Activated CD8-positive, alpha-beta memory T cell treated with anti-CD3 and anti-CD28 coated beads, Interleukin-2, amount 50 U/mL, for 4 hours (primary cell): ENCODE measurements around the gene TMEM52B.

Experiments
- DNase-seq: peaks from one replicate; pipeline ENCODE4 v3.0.0-alpha.2; 2020

Gene TMEM52B

GRCh38 chr12:10178821-10179220, at the start of gene TMEM52B:
Gene TMEM52B (plus strand): TSS chr12:10179032. CDS start chr12:10179575, 543 bp downstream.
- DNase-seq: no peak

GRCh38 chr12:10130042-10130441, 48.8 kb upstream of the TMEM52B start, which contains the start of gene CLEC7A:
Gene CLEC7A (minus strand): TSS chr12:10130199. CDS start chr12:10130082, 117 bp downstream.
- DNase-seq: no peak

- no peak for DNase-seq
Observed at GRCh38 chr12:10131111-10131690, 47.6 kb upstream of the TMEM52B start.

- no peak for DNase-seq
Observed at GRCh38 chr12:10132850-10133370, 45.9 kb upstream of the TMEM52B start.

GRCh38 chr12:10135126-10135525, 43.7 kb upstream of the TMEM52B start:
- no peak for DNase-seq

- DNase-seq: no peak
Observed at GRCh38 chr12:10136637-10137205, 42.1 kb upstream of the TMEM52B start.

- peak; percentile 29 for DNase-seq
Observed at GRCh38 chr12:10140001-10140400, 38.8 kb upstream of the TMEM52B start.

GRCh38 chr12:10142976-10143589, 35.7 kb upstream of the TMEM52B start:
- DNase-seq: no peak

- no peak for DNase-seq
Observed at GRCh38 chr12:10147714-10148403, 31.0 kb upstream of the TMEM52B start.

- DNase-seq: no peak
Observed at GRCh38 chr12:10151621-10152020, 27.2 kb upstream of the TMEM52B start.

GRCh38 chr12:10153271-10154144, 25.3 kb upstream of the TMEM52B start:
- peak; percentile 47 for DNase-seq

- no peak for DNase-seq
Observed at GRCh38 chr12:10154145-10154496, 24.7 kb upstream of the TMEM52B start.

GRCh38 chr12:10155966-10156365, 22.9 kb upstream of the TMEM52B start:
- no peak for DNase-seq

GRCh38 chr12:10158406-10158805, 20.4 kb upstream of the TMEM52B start:
- DNase-seq: no peak

- DNase-seq: no peak
Observed at GRCh38 chr12:10159280-10159679, 19.6 kb upstream of the TMEM52B start.

GRCh38 chr12:10160617-10161385, 18.0 kb upstream of the TMEM52B start:
- DNase-seq: no peak

- DNase-seq: no peak
Observed at GRCh38 chr12:10163084-10163483, 15.7 kb upstream of the TMEM52B start.

- DNase-seq: no peak
Observed at GRCh38 chr12:10165421-10165820, 13.4 kb upstream of the TMEM52B start.

- no peak for DNase-seq
Observed at GRCh38 chr12:10167599-10167998, 11.2 kb upstream of the TMEM52B start.

GRCh38 chr12:10169104-10169503, 9.7 kb upstream of the TMEM52B start:
- DNase-seq: no peak

GRCh38 chr12:10170216-10170615, 8.6 kb upstream of the TMEM52B start:
- no peak for DNase-seq
